ENCODE results near the gene LRFN2.
A peak's percentile ranks its signal among the peaks of the same experiment; 100 is the strongest.

LRFN2 gene

GRCh38 chr6:40587240-40588069 is at the start of gene LRFN2:
Gene LRFN2, minus strand, starts transcription at chr6:40587364.
- DNase-seq: peak; percentile 82

GRCh38 chr6:40634429-40634828 is 47.3 kb upstream of the LRFN2 start:
- no peak for DNase-seq

- DNase-seq: no peak
Measured at GRCh38 chr6:40631744-40632143, 44.6 kb upstream of the LRFN2 start.

GRCh38 chr6:40630488-40630887 is 43.3 kb upstream of the LRFN2 start:
- DNase-seq: no peak

- no peak for DNase-seq
Measured at GRCh38 chr6:40630051-40630450, 42.9 kb upstream of the LRFN2 start.

- no peak for DNase-seq
Measured at GRCh38 chr6:40629463-40629862, 42.3 kb upstream of the LRFN2 start.

GRCh38 chr6:40627316-40627715 is 40.2 kb upstream of the LRFN2 start:
- DNase-seq: no peak

- DNase-seq: no peak
Measured at GRCh38 chr6:40626886-40627285, 39.7 kb upstream of the LRFN2 start.

- DNase-seq: no peak
Measured at GRCh38 chr6:40623932-40624331, 36.8 kb upstream of the LRFN2 start.

GRCh38 chr6:40623178-40623577 is 36.0 kb upstream of the LRFN2 start:
- DNase-seq: no peak

- DNase-seq: no peak
Measured at GRCh38 chr6:40620574-40621240, 33.5 kb upstream of the LRFN2 start.

GRCh38 chr6:40614671-40615070 is 27.5 kb upstream of the LRFN2 start:
- no peak for DNase-seq

- no peak for DNase-seq
Measured at GRCh38 chr6:40611912-40612311, 24.7 kb upstream of the LRFN2 start.

GRCh38 chr6:40611434-40611833 is 24.3 kb upstream of the LRFN2 start:
- DNase-seq: no peak

- DNase-seq: no peak
Measured at GRCh38 chr6:40610229-40610628, 23.1 kb upstream of the LRFN2 start.

GRCh38 chr6:40606981-40607380 is 19.8 kb upstream of the LRFN2 start:
- DNase-seq: no peak

GRCh38 chr6:40606526-40606925 is 19.4 kb upstream of the LRFN2 start:
- DNase-seq: no peak

- DNase-seq: no peak
Measured at GRCh38 chr6:40604082-40604481, 16.9 kb upstream of the LRFN2 start.

GRCh38 chr6:40599555-40599954 is 12.4 kb upstream of the LRFN2 start:
- no peak for DNase-seq

GRCh38 chr6:40598516-40598915 is 11.4 kb upstream of the LRFN2 start:
- DNase-seq: no peak

- no peak for DNase-seq
Measured at GRCh38 chr6:40597301-40597700, 10.1 kb upstream of the LRFN2 start.

- no peak for DNase-seq
Measured at GRCh38 chr6:40588480-40588879, 1.3 kb upstream of the LRFN2 start.

- DNase-seq: no peak
Measured at GRCh38 chr6:40588070-40588384, 863 bp upstream of the LRFN2 start.

GRCh38 chr6:40586369-40587201 is 579 bp downstream of the LRFN2 start:
- DNase-seq: peak; percentile 28

All from stimulated activated CD4-positive, alpha-beta T cell treated with anti-CD3 and anti-CD28 coated beads, Interleukin-15, amount 100 ng/mL, for 24 hours (primary cell).